Measurements from ENCODE around the gene MADD.

MADD gene

GRCh38 chr11:47269829-47270305 is at the start of gene MADD:
TSS of gene MADD (plus strand) at chr11:47270133.
- peak; percentile 92 for DNase-seq

GRCh38 chr11:47220401-47220821 is 49.5 kb upstream of the MADD start:
- DNase-seq: no peak

- DNase-seq: no peak
Observed at GRCh38 chr11:47222696-47223095, 47.2 kb upstream of the MADD start.

DNA sequence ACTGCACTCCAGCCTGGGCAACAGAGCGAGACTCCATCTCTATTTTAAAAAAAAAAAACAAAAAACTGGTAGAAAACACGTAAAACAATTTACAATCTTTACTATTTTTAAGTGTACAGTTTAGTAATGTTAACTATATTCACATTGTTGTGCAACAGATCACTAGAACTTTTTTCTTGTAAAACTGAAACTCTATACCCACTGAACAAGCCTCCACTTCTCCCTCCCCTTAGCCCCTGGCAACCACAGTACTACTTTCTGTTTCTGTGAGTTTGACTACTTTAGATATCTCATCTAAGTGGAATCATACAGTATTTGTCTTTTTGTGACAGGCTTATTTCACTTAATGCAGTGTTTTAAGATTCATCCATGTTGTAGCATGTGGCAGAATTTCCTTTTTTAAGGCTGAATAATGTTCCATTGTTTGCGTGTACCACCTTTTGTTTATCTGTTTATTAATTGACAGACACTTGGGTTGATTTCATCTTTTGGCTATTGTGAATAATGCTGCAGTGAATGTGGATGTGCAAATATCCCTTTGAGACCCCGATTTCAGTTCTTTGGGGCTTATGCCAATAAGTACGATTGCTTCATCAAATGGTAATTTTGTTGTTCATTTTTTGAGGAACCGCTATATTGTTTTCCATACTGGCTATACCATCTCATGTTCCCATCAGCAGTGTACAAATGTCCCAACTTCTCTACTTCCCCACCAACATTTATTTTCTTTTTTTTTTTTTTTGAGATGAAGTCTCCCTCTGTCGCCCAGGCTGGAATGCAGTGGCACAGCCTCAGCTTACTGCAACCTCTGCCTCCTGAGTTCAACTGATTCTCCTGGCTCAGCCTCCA is 44.2 kb upstream of the MADD start:
- peak; percentile 70 for DNase-seq

DNA sequence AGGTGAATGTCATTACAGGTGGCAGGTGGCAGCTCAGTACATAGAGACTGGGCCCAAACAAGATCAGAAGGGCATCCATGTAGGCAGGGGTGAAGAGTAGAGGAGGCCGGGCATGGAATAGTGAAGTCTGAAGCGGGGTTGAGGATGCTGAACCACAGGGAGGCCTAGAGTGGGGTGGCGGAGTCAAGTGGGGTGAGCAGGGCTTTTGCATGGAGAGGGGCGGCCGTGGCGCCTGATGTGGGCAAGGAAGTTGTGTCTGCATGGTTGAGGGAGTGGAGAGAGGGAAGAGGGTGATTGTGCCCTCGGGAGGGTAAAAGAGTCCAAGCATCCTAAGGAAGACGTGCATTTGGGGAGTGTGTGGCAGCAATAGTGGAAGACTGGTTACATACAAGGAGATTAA is 40.8 kb upstream of the MADD start:
- DNase-seq: no peak

GRCh38 chr11:47233051-47233450 is 36.9 kb upstream of the MADD start:
- no peak for DNase-seq

DNA sequence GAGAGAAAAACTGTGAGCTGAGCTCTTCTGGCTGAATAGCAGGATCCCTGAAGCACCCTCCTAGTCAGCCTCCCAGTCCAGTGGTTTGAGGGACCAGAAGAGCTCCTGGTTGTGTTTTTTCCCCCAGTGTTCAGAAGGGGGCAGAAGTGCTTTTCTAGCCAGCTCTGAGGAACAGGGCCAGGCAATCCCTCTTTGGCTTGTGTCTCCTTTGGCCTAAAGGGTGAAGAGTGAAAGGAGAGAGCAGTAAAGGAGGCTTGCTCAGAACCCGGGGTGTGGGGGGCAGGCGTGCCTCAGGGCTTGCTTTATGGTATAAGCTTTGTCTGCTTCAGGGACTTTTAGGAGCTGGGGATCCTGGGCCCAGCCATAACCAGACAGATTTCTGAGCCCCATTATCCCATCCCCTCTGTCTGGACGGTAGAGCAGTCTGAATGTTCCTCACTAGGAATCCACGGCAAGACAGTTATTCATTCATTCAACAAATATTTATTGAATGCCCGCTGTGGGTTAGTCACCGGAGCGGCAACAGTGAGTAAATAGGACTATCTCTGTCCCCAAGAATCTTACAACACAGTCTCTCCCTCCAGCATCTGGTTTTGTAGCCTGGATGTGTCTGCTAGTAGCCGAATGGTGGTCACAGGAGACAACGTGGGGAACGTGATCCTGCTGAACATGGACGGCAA is 35.8 kb upstream of the MADD start:
- DNase-seq: peak; percentile 24

DNA sequence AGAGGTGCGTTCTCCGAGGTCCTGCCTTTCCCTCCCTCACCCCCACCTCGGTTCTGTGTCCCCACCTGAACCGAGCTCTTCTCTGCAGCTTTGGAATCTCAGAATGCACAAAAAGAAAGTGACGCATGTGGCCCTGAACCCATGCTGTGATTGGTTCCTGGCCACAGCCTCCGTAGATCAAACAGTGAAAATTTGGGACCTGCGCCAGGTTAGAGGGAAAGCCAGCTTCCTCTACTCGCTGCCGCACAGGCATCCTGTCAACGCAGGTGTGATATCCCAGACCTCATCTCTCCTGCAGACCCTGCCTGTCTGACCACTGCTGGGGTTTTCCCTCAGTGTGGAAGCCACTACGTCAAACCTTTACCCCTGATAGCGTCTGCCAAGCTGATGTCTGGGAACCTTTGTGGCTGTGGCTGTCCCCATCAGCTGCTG is 35.2 kb upstream of the MADD start:
- DNase-seq: peak; percentile 32

GRCh38 chr11:47235163-47235562 is 34.8 kb upstream of the MADD start:
- no peak for DNase-seq

DNA sequence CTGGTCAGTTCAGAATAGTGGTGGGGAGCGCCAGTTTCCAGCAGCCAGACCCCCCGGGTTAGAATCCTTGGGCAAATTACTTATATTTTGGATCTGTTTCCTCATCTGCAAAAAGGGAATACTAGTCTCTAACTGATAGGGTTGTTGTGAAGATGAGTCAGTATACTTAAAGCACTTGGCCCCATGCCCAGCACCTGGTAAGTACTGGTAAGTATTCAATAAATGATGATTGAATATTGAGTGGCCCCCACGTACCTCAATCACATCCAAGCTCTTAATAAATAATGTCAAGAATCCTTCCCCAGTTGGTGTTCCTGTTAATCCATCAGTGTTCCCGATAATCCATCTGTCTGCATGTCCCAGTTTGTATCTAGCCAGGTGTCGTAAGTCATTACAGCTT is 33.5 kb upstream of the MADD start:
- DNase-seq: no peak

DNA sequence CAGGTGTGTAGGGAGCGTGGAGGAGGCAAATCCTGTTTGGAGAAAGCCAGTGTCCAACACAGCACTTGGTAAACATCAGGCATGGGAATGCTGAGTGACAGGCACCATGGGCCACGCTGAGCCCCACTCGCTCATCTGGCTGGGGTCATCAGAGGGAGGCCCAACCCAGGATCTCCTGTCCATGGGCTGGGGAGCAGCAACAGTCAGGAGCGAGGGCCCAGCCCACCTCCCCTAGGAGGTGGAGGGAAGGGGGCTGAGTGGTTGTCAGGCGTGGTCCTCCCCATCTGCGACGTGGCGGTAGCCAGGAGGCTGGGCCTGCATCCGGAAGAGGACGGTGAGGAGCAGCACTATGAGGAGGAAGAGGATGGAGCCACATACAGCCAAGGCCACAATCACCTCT is 30.1 kb upstream of the MADD start:
- no peak for DNase-seq

DNA sequence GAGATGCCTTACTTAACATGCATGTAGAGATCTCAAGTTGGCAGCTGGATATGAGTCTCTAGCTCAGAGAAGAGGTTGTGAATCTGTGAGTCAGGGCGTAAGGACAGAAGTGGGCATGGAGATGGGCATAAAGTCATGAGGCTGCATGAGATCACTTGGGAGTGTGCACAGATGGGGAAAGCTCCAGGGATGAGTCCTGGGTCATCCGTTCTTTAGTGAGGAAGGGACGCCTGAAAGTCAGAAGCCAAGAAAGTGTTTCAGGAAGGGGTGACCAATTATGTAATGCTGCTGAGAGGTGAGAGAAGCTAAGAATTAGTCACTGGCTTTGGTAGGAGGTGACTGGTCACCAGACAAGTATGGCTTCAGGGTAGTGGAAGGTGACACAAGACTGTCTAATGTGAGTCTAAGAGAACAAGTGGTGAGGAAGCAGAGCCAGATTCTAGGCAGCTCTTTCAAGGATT is 28.1 kb upstream of the MADD start:
- no peak for DNase-seq

DNA sequence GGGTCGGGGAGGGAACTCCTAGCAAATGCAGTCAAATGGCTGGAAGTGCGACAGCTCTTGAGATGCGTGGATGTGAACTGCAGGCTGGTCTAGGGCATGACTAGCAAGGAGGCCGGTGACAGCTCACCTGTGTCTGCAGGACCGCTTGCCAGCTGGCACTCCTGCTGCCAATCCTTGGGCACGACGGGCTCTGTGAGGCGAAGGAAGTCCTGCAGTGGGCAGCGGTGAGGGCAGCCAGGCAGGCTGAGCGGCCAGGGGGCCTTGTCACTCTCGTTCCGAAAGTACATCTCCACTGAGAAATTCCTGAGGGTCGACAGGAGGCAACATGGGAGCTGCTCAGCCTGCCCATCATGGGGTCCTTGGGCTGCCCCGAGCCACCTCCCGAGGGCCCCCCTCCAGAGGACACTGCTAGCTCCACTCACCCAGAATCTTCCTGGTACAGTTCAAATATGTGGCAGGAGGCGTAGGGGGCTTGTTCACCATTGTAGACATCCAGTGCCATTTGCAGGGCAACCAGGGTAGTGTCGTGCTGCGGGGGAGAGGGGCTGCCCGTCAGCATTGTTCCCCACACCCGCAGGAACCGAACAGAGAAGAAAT is 27.2 kb upstream of the MADD start:
- no peak for DNase-seq

GRCh38 chr11:47243454-47243853 is 26.5 kb upstream of the MADD start:
- DNase-seq: no peak

DNA sequence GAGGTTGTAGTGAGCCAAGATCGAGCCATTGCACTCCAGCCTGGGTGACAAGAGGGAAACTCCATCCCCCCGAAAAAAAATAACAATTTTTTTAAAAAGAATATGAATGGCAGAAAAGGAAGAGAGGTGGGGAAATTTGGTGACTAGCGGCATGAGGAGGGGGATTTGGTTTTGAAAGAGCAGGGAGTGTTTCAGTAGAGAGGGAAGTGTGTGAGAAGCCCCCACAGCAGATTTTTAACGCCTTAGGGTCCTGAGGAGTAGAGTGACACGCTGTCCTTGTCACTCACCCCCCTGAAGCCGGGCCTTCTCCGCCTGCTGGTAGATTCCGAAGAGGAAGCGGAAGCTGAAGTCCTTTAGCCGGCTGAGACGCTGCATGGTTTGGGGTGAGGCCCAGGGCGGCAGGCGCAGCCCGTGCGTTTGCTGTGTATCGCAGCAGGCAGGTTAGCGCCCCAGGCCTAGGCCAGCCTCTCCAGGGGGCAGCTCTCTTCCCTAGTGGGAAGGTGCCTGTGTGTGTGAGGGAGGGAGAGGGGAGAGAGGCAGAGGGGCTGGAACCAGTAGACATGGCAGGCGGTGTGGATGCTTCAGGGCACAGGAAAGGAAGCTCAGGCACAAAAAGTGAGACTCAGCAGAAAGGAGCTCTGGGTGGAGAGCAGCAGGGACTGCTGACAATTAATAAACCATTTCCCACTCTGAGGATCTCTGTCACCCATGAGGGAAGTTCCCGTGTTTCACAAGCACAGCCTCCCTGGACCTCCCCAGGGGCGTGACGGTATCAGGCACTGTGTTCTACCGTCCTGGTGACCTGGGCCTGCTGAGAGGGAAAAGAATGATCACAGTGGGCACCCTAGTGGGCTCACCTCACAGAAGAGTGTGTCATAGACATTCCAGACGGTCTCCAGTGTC is 25.2 kb upstream of the MADD start:
- DNase-seq: no peak

DNA sequence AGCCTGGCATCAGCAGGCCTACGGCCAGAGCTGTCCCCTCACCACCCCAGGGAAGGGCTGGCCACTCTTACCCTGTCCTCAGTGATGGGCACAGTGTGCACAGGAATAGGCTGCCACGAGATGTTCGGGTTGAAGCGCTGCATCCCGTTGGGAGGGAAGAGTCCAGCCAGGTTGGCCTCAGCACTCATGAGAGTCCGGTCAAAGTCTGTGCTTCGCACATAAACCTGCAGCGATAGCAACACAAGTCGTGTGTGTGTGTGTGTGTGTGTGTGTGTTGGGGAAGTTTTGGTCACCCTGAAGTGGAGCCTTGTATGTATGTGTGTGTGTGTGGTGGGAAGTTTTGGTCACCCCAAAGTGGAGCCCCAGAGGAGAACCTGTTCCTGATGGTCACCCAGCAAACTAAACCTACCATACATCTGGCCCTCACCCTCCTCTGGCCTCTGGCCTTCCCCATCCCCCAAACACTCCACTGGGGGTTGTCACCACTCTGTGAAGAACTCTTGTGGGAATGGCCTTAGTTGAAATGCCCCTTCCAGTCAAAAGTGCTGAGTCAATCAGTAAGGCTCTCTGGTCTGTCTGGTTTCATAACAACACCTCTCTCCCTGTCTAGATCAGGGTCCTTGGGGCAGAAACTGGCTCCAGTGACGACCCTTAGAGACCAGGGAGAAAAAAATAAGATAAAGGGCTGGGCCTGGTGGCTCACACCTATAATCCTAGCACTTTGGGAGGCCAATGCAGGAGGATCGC is 24.1 kb upstream of the MADD start:
- no peak for DNase-seq

- DNase-seq: no peak
Observed at GRCh38 chr11:47247502-47247901, 22.4 kb upstream of the MADD start.

DNA sequence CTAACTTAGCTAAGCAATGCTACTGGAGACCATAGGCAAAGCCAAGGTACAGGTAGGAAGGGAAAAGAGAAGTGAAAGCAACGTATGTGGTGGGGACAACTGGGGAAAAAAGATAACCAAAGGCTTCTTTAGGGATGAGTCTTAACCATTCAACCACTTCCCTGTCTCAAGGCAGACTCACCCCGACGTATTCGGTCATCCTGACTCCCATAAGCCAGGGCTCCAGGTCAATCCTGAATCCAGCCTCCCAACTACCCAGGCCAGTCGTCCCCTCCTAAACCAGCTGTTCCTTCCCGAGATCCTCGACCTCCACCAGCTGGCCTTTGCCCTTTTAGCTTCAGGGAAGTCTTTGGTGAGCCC is 21.6 kb upstream of the MADD start:
- no peak for DNase-seq

GRCh38 chr11:47248664-47249377 is 21.1 kb upstream of the MADD start, which contains the start of gene ACP2:
TSS of gene ACP2 (minus strand) at chr11:47248814. CDS start at chr11:47248789, 25 bp downstream.
- peak; percentile 94 for DNase-seq

GRCh38 chr11:47249378-47249715 is 20.6 kb upstream of the MADD start:
- no peak for DNase-seq

GRCh38 chr11:47251751-47252150 is 18.2 kb upstream of the MADD start:
- DNase-seq: no peak

Measured in activated CD4-positive, alpha-beta T cell treated with anti-CD3 and anti-CD28 coated beads, Interleukin-2, Interleukin-6, amounts not matched to agents 100 ng/mL and 50 ng/mL, durations not matched to agents 16 hours and 8 hours (primary cell).